Muscle of leg (tissue), 16 donors: ENCODE data around the gene NCOA3. TPM values are rescaled to one million over a fixed set of nuclear protein-coding genes. Genes with fewer than 3 reads are reported as not detected.
A peak's percentile ranks its signal among the peaks of the same experiment; 100 is the strongest.

Experiments
- DNase-seq: peaks from one replicate; pipeline ENCODE4 v3.0.0; 2013
- H3K27ac ChIP-seq: one replicate; pipeline ENCODE4 v1.5.1; 2013; ENCODE audit warnings: mild to moderate bottlenecking, low read length, control low read depth
- H3K27me3 ChIP-seq: one replicate; pipeline ENCODE4 v1.6.1; 2013; ENCODE audit warnings: low read length; ENCODE audit not compliant: control insufficient read depth, insufficient read depth
- H3K36me3 ChIP-seq: one replicate; pipeline ENCODE4 v1.6.1; 2013; ENCODE audit warnings: low read length; ENCODE audit not compliant: control insufficient read depth, insufficient read depth
- H3K4me1 ChIP-seq: one replicate; pipeline ENCODE4 v1.6.1; 2013; ENCODE audit warnings: low read length; ENCODE audit not compliant: control insufficient read depth, insufficient read depth
- H3K4me3 ChIP-seq: one replicate; pipeline ENCODE4 v1.5.1; 2013; ENCODE audit warnings: low read length, control low read depth
- H3K9me3 ChIP-seq: replicated peaks from 2 replicates; pipeline ENCODE4 v1.6.1; 2013; ENCODE audit warnings: low read depth, low read length; ENCODE audit not compliant: control insufficient read depth
- WGBS: methylation state at CpG from one replicate; pipeline ENCODE4 v1.1.5; 2013; ENCODE audit warnings: missing lambda C conversion rate; ENCODE audit not compliant: insufficient coverage; 5-methylcytosine and 5-hydroxymethylcytosine counted together
- long read RNA-seq, 11 donors: transcript quantifications; one replicate each; lab custom pipeline, GENCODE V29; 2026
- polyA plus RNA-seq, 8 donors: library from polyadenylated mRNA; unstranded; fragments of 120-200 nt; gene quantifications; one replicate each; pipeline versions ENCODE4 v1.2.1 to v1.2.3, GENCODE V29; 2013; ENCODE audit warnings: inconsistent platforms in 1 of 8, low replicate concordance in 1 of 8; ENCODE audit not compliant: insufficient read length in 8 of 8, insufficient read depth in 1 of 8
- total RNA-seq: library from RNA; stranded (reverse); fragments of 120-200 nt; gene quantifications from one replicate; pipeline ENCODE4 v1.2.4, GENCODE V29; 2013

The NCOA3 gene
- total RNA-seq (19.1 TPM), polyA plus RNA-seq (10 to 100 TPM; 11.0 to 18.5 (median 14.1) TPM)
- long read RNA-seq, donor 1 = 0 reads
- long read RNA-seq, donor 2 = 0 reads
- long read RNA-seq, donor 3 = 0 reads
- long read RNA-seq, donor 4 = 0 reads
- long read RNA-seq, donor 5, partial matches to known transcripts = 5 of 5 reads
- long read RNA-seq, donor 5, other reads (novel, unspliced or antisense) = 0 of 5 reads
- long read RNA-seq, donor 6, partial matches to known transcripts = 12 of 12 reads
- long read RNA-seq, donor 6, other reads (novel, unspliced or antisense) = 0 of 12 reads
- long read RNA-seq, donor 7, full-length matches to known transcripts = 1 of 1 reads
- long read RNA-seq, donor 7, partial matches to known transcripts = 0 of 1 reads
- long read RNA-seq, donor 7, other reads (novel, unspliced or antisense) = 0 of 1 reads
- long read RNA-seq, donor 8, partial matches to known transcripts = 9 of 9 reads
- long read RNA-seq, donor 8, other reads (novel, unspliced or antisense) = 0 of 9 reads
- long read RNA-seq, donor 9 = 0 reads
- long read RNA-seq, donor 10, partial matches to known transcripts = 29 of 29 reads
- long read RNA-seq, donor 10, other reads (novel, unspliced or antisense) = 0 of 29 reads
- long read RNA-seq, donor 11, partial matches to known transcripts = 5 of 5 reads
- long read RNA-seq, donor 11, other reads (novel, unspliced or antisense) = 0 of 5 reads

DNA sequence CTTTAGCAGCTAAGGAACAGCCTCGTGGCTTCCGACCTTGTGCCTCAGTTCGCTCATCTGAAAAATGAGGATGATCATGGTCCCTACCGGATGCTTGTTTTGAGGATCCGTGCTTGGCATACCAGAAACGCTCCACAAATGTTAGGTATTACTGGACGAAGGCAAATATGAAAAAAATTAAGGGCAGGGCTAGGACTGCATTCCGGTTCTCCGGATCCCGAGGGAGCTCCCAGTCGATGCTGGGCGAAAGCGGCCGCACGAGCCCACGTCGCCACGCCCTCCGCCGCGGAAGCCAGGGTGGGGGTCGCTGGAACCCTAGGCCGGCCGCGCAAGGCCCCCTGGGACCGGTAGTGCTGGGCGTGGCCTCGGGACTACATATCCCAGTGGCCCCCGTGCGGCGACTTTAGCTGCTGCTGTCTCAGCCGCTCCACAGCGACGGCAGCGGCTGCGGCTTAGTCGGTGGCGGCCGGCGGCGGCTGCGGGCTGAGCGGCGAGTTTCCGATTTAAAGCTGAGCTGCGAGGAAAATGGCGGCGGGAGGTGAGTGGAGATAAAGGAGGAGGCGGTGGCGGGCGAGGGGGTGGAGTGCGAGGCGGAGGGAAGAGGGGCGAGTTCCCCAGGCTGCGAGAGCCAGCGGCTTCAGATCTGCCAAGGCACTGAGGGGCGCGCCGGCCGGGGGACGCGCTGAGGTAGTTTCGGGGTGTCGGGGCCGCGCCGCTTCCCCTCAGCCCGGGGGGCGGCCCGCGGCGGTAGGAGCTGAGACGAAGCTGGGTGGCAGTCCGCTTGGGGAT is at the start of gene NCOA3:
NCOA3 (plus strand) TSS at position 406 of the 789 bp plus-strand sequence. CDS start 120,361 bp downstream, outside the sequence.
- peak within 1 kb of the TSS; percentile 91 for H3K27ac ChIP-seq
- no peaks in the 10 kb centered on the region for H3K36me3 ChIP-seq
- no peaks in the 10 kb centered on the region for H3K9me3 ChIP-seq
- WGBS = under 1% methylated on average over 73 of the region's 74 CpGs
- peak within 1 kb of the TSS; percentile 79 for H3K4me3 ChIP-seq
- H3K27me3 ChIP-seq = no peaks in the 10 kb centered on the region
- DNase-seq = peak; percentile 95
- peaks cover 6% of the 10 kb centered on the region for H3K4me1 ChIP-seq

DNA sequence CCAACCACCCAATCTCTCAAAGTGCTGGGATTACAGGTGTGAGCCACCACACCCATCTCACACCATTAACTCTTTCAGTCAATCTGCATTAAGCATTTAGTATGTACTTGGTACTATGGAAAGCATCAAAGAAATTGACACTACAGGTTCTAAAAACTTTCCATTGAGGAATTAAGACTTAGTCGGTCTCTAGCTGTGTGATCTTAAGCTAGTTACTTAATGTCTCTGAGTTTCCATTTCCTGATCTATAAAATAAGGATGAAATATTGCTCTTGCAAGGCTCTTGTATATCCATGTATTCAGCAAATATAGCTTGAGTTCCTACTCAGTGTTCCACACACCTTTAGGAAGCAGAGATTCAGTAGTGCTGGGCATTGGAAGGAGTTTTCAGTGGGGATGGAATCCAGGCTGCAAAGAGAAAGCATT is 48.9 kb upstream of the NCOA3 start:
- Histone ChIP-seq H3K9me3 (no peaks in the 10 kb centered on the region), H3K27ac (no peak overlapping the region), H3K4me1 (no peaks in the 10 kb centered on the region), H3K27me3 (no peaks in the 10 kb centered on the region), H3K4me3 (no peak overlapping the region), H3K36me3 (no peaks in the 10 kb centered on the region)
- DNase-seq = no peak
- WGBS = no CpG with 5 or more reads among the region's 1 CpG

GRCh38 chr20:47453167-47453782 is 48.4 kb upstream of the NCOA3 start:
- Histone ChIP-seq H3K27ac (no peak overlapping the region), H3K9me3 (no peaks in the 10 kb centered on the region), H3K36me3 (no peaks in the 10 kb centered on the region), H3K4me3 (no peak overlapping the region), H3K4me1 (no peaks in the 10 kb centered on the region), H3K27me3 (no peaks in the 10 kb centered on the region)
- WGBS = 31% methylated on average over 2 of the region's 4 CpGs
- DNase-seq = no peak

DNA sequence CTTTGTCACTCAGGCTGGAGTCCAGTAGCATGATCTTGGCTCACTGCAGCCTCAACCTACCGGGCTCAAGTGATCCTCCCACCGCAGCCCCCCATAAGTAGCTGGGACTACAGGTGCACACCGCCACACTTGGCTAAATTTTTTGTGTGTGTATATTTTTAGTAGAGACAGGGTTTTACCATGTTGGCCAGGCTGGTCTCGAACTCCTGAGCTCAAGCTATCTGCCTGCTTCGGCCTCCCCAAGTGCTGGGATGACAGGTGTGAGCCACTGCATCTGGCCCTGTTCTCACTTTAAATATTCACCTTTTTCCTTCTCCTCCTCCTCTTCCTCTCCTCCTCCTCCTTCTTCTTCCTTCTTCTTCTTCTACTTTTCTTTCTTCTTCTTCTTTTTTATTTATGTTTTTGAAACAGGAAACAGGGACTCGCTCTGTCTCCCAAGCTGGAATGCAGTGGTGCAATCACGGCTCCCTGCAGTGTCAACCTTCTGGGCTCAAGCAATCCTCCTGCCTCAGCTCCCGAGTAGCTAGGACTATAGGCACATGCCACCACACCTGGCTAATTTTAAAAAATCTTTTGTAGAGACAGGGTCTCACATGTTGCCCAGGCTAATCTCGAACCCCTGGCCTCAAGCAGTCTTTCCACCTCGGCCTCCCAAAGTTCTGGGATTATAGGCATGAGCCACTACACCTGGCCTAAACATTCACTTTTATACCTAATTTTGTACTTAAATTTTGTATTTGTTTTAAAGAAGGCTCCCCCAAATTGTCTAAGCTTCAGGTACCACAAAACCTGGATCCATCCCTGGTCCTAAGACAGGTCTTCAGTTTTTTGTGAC is 47.2 kb upstream of the NCOA3 start:
- WGBS = 75% methylated on average over 7 of the region's 10 CpGs
- Histone ChIP-seq H3K27ac (no peak overlapping the region), H3K4me3 (no peak overlapping the region), H3K27me3 (no peaks in the 10 kb centered on the region), H3K36me3 (no peaks in the 10 kb centered on the region), H3K9me3 (no peaks in the 10 kb centered on the region), H3K4me1 (no peaks in the 10 kb centered on the region)
- no peak for DNase-seq

- Histone ChIP-seq H3K9me3 (no peaks in the 10 kb centered on the region), H3K27ac (no peak overlapping the region), H3K36me3 (no peaks in the 10 kb centered on the region), H3K4me3 (no peak overlapping the region), H3K27me3 (no peaks in the 10 kb centered on the region), H3K4me1 (no peaks in the 10 kb centered on the region)
- 83% methylated on average over 2 of the region's 7 CpGs for WGBS
- no peak for DNase-seq
Observed at GRCh38 chr20:47455133-47456040, 46.3 kb upstream of the NCOA3 start.

GRCh38 chr20:47456041-47456537 is 45.6 kb upstream of the NCOA3 start:
- Histone ChIP-seq H3K27me3 (no peaks in the 10 kb centered on the region), H3K36me3 (no peaks in the 10 kb centered on the region), H3K27ac (no peak overlapping the region), H3K4me3 (no peak overlapping the region), H3K4me1 (no peaks in the 10 kb centered on the region), H3K9me3 (no peaks in the 10 kb centered on the region)
- no peak for DNase-seq
- 74% methylated on average over 7 of the region's 8 CpGs for WGBS

DNA sequence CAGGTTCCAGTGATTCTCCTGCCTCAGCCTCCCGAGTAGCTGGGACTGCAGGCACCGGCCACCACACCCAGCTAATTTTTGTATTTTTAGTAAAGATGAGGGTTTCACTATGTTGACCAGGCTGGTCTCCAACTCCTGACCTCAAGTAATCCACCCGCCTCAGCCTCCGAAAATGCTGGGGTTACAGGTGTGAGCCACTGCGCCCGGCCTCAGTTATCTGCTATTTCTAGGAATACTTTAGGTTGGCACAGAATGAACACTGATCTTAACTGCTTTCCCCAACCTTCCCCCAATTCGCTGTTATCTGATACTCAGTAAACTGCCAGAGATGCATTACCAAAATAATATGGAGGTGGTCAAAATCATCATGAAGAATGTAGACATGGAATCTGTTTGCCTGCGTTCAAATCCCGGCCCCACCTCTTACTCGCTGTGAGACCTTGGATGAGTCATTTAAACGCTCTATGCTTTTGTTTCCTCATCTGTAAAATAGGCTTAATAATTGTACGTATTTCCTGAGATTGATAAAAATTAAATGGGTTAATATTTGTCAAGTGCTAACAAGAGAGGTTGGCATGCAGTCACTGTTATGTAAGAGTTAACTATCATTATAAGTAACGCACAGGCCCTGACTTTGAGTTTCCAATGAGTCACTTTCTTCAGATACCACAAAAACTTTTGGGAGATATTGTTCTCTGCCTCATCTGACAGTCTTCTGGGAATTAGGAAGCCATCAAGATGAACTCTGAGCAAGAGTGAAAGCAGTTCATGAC is 44.5 kb upstream of the NCOA3 start:
- WGBS = 93% methylated on average over 5 of the region's 13 CpGs
- DNase-seq = no peak
- Histone ChIP-seq H3K36me3 (no peaks in the 10 kb centered on the region), H3K4me1 (no peaks in the 10 kb centered on the region), H3K9me3 (no peaks in the 10 kb centered on the region), H3K27ac (no peak overlapping the region), H3K27me3 (no peaks in the 10 kb centered on the region), H3K4me3 (no peak overlapping the region)
